Astrocyte of the cerebellum (primary cell): ENCODE results near the gene PGK2.

Experiments
- DNase-seq: peaks from one replicate; pipeline ENCODE4 v3.0.0-alpha.2; 2011; ENCODE audit warnings: low read depth
- H3K4me3 ChIP-seq: 2 replicates; pipeline ENCODE4 v1.5.1; 2011; ENCODE audit warnings: mild to moderate bottlenecking, low read depth, low read length, moderate library complexity
- in situ Hi-C: cut with HindIII; loops from 2 replicates; pipeline ENCODE4 v1.10.0; 2017; ENCODE audit warnings: low sequenced_read_pairs
- TF ChIP-seq, protein P1 (sequence below): IDR thresholded peaks from 2 replicates; pipeline ENCODE4 v1.5.1; 2012; ENCODE audit warnings: low read length, low read depth, moderate library complexity, mild to moderate bottlenecking; ENCODE audit errors: missing control alignments

PGK2 gene

GRCh38 chr6:49782725-49783124 lies 4.4 kb downstream of the PGK2 start:
- no peak for DNase-seq
- no peak overlapping the region for H3K4me3 ChIP-seq
- in situ Hi-C loops = no loop called here
- TF ChIP-seq, protein P1, sequence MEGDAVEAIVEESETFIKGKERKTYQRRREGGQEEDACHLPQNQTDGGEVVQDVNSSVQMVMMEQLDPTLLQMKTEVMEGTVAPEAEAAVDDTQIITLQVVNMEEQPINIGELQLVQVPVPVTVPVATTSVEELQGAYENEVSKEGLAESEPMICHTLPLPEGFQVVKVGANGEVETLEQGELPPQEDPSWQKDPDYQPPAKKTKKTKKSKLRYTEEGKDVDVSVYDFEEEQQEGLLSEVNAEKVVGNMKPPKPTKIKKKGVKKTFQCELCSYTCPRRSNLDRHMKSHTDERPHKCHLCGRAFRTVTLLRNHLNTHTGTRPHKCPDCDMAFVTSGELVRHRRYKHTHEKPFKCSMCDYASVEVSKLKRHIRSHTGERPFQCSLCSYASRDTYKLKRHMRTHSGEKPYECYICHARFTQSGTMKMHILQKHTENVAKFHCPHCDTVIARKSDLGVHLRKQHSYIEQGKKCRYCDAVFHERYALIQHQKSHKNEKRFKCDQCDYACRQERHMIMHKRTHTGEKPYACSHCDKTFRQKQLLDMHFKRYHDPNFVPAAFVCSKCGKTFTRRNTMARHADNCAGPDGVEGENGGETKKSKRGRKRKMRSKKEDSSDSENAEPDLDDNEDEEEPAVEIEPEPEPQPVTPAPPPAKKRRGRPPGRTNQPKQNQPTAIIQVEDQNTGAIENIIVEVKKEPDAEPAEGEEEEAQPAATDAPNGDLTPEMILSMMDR = no peak

DNA sequence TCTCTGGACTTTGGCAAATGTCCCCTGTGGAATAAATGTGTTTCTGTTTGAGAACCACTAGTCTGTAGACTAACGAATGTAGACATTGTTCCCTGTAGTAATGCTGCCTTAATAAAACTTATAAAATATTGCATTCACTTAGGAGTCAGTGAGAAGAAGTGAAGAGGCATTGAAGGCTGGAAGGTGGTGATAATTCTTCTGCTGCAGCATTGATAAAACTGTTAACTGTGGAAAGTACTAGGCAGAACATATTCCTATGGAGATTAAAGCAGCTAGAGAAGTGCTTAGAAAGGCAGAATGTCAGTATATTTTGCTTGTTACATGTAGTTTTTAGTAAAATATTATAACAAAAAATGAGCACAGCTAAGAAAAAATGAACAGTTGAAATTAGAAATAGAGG lies 4.8 kb downstream of the PGK2 start:
- DNase-seq = no peak
- TF ChIP-seq, protein P1 = no peak
- in situ Hi-C loops = no loop called here
- H3K4me3 ChIP-seq = no peak overlapping the region

DNA sequence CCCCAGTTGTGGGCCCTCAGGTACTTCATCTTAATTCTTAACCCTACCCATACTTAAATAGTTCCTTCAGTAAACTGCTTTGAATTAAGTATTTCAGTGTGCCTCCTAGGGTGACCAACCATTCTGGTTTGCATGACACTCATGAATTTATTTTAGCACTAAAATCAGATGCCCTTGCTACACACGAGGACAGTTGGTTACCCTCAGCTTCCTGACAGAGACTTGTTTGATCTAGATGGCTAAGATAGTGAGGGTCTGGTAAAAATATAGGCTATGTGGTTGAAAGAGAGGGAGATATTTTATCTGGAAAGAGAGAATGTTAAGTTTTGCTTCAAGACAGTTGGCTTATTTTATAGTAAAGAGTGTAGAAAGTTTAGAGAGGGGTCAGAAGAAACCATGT lies 10.6 kb downstream of the PGK2 start:
- in situ Hi-C loops = no loop called here
- TF ChIP-seq, protein P1 = no peak
- no peak overlapping the region for H3K4me3 ChIP-seq
- DNase-seq = no peak

DNA sequence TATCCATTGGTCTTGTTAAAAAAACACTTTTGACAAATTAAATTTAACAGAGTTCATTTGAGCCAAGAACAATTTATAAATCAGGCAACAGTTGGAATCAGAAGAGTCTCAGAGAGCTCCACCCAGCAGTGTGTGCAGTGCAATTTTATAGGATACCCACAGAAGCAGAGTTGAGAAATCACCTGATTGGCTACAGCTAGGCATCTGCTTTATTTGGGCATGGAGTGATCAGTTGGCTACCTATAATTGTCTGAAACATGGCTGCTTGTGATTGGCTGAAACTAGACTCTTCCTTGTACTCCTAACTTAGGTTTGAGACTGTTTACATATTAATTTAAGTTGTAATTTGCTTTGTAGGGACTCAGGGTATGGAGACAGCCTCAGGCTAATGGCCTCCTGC lies 12.0 kb downstream of the PGK2 start:
- DNase-seq = no peak
- in situ Hi-C loops = no loop called here
- no peak overlapping the region for H3K4me3 ChIP-seq
- TF ChIP-seq, protein P1 = no peak

DNA sequence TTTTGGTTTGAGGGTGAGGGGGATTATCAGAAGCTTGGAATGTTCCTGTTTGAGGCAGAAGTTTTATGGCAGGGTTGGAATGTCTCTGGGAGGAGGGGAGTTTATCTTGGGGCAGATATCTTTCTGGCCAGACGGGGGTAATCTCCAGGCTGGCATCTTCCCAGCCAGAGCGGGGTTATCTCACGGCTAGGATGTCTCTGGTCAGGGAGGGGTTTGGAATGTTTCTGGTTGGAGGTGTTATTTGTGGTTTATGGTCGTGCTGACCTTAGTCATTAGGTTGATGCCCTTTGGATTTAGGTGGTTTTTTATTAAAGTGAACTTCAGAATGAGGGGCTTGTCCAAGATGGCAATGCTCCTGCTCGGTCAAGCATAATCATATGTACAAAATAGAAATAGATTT lies 14.8 kb downstream of the PGK2 start:
- in situ Hi-C loops = no loop called here

DNA sequence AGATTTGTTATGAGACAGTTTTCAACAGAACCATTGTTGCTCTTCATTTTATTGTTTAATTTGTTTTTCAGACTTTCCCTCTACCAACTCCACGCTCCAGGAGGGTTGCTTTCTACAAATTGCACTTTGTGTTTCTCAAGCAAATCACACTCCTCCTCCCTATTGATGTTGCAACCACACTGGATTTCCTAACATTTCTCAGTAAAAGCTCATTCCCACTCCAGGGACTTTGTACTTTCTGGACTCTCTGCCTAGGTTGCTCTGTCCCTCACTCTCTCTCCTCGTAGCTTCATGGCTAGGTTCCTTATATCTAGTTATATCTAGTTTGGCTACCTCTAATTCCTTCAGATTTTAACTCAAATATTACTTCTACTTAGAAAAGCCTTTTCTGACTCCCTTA lies 20.3 kb downstream of the PGK2 start:
- H3K4me3 ChIP-seq = no peak overlapping the region
- in situ Hi-C loops = no loop called here
- TF ChIP-seq, protein P1 = no peak
- no peak for DNase-seq

More for the DNA sequence above, 14.8 kb downstream of the PGK2 start:
- H3K4me3 ChIP-seq = no peak overlapping the region
- DNase-seq = no peak
- TF ChIP-seq, protein P1 = no peak
